D721Med (cell line): ENCODE results near the gene PTPN5.
"Not testable (repeated sequence)": the region's sequence is repeated elsewhere in the genome, so short reads cannot be mapped to it uniquely, and the experiment has no call there.

Source experiments
- DNase-seq: peaks from one replicate; pipeline ENCODE4 v3.0.0; 2011; ENCODE audit warnings: low spot score; ENCODE audit not compliant: insufficient read length
- FAIRE-seq: peaks from 2 replicates; lab custom pipeline; 2011; peaks lifted over from hg19 to GRCh38; lab: Jason Lieb, UNC
- CTCF ChIP-seq: IDR thresholded peaks from 2 replicates; pipeline ENCODE4 v1.5.1; 2012; ENCODE audit warnings: mild to moderate bottlenecking, control low read depth; ENCODE audit not compliant: insufficient read depth; ENCODE audit errors: missing control alignments

The PTPN5 gene

GRCh38 chr11:18791207-18791968 is at the start of gene PTPN5:
Gene PTPN5 (minus strand): TSS chr11:18791798. CDS start chr11:18771958, 19,840 bp downstream.
- TF ChIP-seq CTCF: no peak
- DNase-seq (peak; percentile 23), FAIRE-seq (no peak)

GRCh38 chr11:18836417-18836816 is 44.8 kb upstream of the PTPN5 start:
- TF ChIP-seq CTCF: no peak
- DNase-seq (no peak), FAIRE-seq (no peak)

- no peak for TF ChIP-seq CTCF
- no peak for FAIRE-seq
Observed at GRCh38 chr11:18834754-18835466, 43.3 kb upstream of the PTPN5 start.

GRCh38 chr11:18820160-18820559 is 28.6 kb upstream of the PTPN5 start:
- not testable (repeated sequence) for DNase-seq, FAIRE-seq

More at GRCh38 chr11:18834754-18835466, 43.3 kb upstream of the PTPN5 start:
- DNase-seq: no peak

- TF ChIP-seq CTCF: no peak
- FAIRE-seq: no peak
- no peak for DNase-seq
Observed at GRCh38 chr11:18804199-18804999, 12.8 kb upstream of the PTPN5 start.

- no peak for DNase-seq
- peak; percentile 56 for TF ChIP-seq CTCF
- FAIRE-seq: no peak
Observed at GRCh38 chr11:18802381-18803257, 11.0 kb upstream of the PTPN5 start.
